Ovary (tissue), 3 donors: Measurements from ENCODE around the gene BDH1.
"Not testable (repeated sequence)": the region's sequence is repeated elsewhere in the genome, so short reads cannot be mapped to it uniquely, and the experiment has no call there.

Experiments
- CTCF ChIP-seq, 3 donors: fragments of 450-650 bp in 2 of 3; fragments of 200-600 bp in 1 of 3; IDR thresholded peaks; one replicate each; pipeline versions ENCODE4 v1.5.1 to v1.8.0; 2016 to 2022; ENCODE audit warnings: antibody characterized with exemption in 3 of 3, mild to moderate bottlenecking in 1 of 3
- EP300 ChIP-seq: sonication (generic); formaldehyde crosslinking; IDR thresholded peaks from one replicate; pipeline ENCODE4 v1.6.1; 2017; ENCODE audit warnings: antibody characterized with exemption
- POLR2A ChIP-seq: fragments of 450-650 bp; IDR thresholded peaks from one replicate; pipeline ENCODE4 v1.6.1; 2017; ENCODE audit warnings: antibody characterized with exemption, mild to moderate bottlenecking, moderate library complexity
- donor health status: DM: no; HTN: no; CAD: no.

- TF ChIP-seq CTCF (IDR thresholded peaks at IDR 0.05); POLR2A; EP300: not testable (repeated sequence)
Observed at GRCh38 chr3:197601566-197601840, 45.7 kb upstream of the BDH1 start.
